ENCODE data around the gene PAM16.

The PAM16 gene

GRCh38 chr16:4392382-4393239 is 41.5 kb upstream of the PAM16 start:
- Histone ChIP-seq H3K36me3 (peaks cover 0 to 13% (median 5%) of the 10 kb centered on the region in 3 donors), H3K27ac (peak overlapping the region; percentile 86 to 93), H3K9me3 (no peaks in the 10 kb centered on the region), H3K27me3 (no peaks in the 10 kb centered on the region), H3K4me3 (no peak overlapping the region), H3K4me1 (peaks cover 0 to 61% (median 50%) of the 10 kb centered on the region in 4 donors)
- TF ChIP-seq CTCF (IDR thresholded peaks at IDR 0.05): no peak
- DNase-seq: peak in 1 of 2 donors; percentile 78
- intact Hi-C loops (cut with DNase I; ENCODE audit: low total_unique reads): loop anchor here (5.0 kb wide), 1 partner anchor 440 kb away; no protein-coding TSS in a partner anchor

- no peaks in the 10 kb centered on the region for H3K27me3 ChIP-seq
- TF ChIP-seq CTCF (IDR thresholded peaks at IDR 0.05): no peak
- no peak for DNase-seq
- H3K9me3 ChIP-seq: no peaks in the 10 kb centered on the region
- H3K4me1 ChIP-seq: peaks cover 0 to 69% (median 58%) of the 10 kb centered on the region in 4 donors
- H3K36me3 ChIP-seq: peaks cover 0 to 13% (median 5%) of the 10 kb centered on the region in 3 donors
- no peak overlapping the region for H3K4me3 ChIP-seq
- intact Hi-C loops (cut with DNase I; ENCODE audit: low total_unique reads): loop anchor here (5.0 kb wide), 1 partner anchor 440 kb away; no protein-coding TSS in a partner anchor
- H3K27ac ChIP-seq: peak overlapping the region; percentile 86 to 93
These were observed 40.7 kb upstream of the PAM16 start for GRCh38 chr16:4391631-4392381.

GRCh38 chr16:4390266-4391260 is 39.4 kb upstream of the PAM16 start:
- Histone ChIP-seq H3K9me3 (no peaks in the 10 kb centered on the region), H3K27me3 (no peaks in the 10 kb centered on the region), H3K4me3 (no peak overlapping the region), H3K27ac (peak overlapping the region; percentile 90 to 93), H3K4me1 (peaks cover 0 to 81% (median 71%) of the 10 kb centered on the region in 4 donors), H3K36me3 (peaks cover 0 to 12% (median 5%) of the 10 kb centered on the region in 3 donors)
- DNase-seq: no peak
- no peak for TF ChIP-seq CTCF (IDR thresholded peaks at IDR 0.05)
- intact Hi-C loops (cut with DNase I; ENCODE audit: low total_unique reads): loop anchor here (5.0 kb wide), 1 partner anchor 438 kb away; no protein-coding TSS in a partner anchor

DNA sequence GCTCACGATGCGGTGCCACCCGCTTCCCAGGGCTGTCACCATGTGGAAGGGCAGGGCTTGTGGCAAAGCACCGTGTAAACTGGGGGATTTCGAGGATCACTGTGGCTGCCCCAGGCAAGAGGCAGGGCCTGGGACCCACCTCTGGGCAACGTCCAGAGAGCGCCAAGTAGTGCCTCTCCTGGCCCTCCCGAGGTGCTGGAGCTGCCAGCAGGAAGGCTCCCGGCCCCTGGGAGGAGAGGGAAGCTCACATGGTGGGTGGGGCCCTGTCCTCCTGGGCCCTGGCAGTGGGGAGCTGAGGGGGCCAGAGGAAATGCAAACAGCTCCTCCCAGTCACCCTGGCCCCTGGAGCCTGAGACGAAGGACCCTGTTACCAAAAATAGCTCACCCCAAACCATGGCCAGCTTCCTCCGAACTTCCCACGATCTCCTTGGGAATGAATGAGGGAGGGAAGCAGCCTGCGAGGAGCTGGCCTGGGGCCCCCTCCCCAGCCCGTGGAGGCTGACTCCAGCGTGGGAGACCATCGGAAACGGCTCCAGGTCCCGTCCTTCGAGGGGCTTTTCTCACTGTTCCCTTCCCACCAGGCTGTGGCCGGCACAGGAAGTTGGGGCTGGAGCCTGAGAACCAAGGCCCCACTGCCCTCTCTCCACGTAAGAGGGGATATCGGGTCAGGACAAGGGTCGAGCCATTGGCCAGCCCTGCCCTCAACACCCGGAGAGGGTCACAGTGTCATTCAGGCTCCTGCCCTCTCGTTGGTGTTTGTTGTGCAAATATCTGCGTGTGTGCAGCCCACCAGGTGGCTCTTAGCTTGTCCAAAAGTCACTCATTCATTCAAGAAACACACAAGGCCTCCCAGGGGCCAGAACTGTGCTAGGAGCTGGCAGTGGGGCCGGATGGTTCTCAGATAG is 38.2 kb upstream of the PAM16 start:
- Histone ChIP-seq H3K9me3 (no peaks in the 10 kb centered on the region), H3K27me3 (no peaks in the 10 kb centered on the region), H3K4me3 (no peak overlapping the region), H3K27ac (peak overlapping the region; percentile 90 to 93), H3K4me1 (peaks cover 5 to 94% (median 83%) of the 10 kb centered on the region in 4 donors), H3K36me3 (peaks cover 0 to 7% (median 3%) of the 10 kb centered on the region in 3 donors)
- DNase-seq: peak in 1 of 2 donors; percentile 82
- no peak for TF ChIP-seq CTCF (IDR thresholded peaks at IDR 0.05)
- intact Hi-C loops (cut with DNase I; ENCODE audit: low total_unique reads): no loop called here
